Measurements from ENCODE around the gene PHGDH.

PHGDH gene

DNA sequence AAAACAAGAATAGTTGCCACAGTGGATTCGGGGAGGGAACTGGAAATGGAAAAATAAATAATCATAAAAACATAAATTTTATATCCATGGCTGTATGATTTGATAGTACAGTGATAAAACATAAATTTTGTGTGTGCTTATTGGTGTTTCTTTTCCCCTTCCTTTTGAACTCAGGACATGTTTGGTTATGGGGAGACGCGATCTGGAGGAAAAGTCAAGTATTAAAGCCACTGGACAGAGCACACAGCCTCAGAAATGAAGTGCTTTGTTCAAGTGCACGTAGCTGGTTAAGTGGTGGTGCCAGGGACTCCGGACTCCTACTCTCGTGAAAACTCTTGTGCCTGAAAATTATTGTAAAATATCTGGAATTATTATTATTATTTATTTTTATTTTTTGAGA lies 66.6 kb downstream of the PHGDH start:
- no peak for DNase-seq (ENCODE audit: low read depth)
- TF ChIP-seq, protein P1, sequence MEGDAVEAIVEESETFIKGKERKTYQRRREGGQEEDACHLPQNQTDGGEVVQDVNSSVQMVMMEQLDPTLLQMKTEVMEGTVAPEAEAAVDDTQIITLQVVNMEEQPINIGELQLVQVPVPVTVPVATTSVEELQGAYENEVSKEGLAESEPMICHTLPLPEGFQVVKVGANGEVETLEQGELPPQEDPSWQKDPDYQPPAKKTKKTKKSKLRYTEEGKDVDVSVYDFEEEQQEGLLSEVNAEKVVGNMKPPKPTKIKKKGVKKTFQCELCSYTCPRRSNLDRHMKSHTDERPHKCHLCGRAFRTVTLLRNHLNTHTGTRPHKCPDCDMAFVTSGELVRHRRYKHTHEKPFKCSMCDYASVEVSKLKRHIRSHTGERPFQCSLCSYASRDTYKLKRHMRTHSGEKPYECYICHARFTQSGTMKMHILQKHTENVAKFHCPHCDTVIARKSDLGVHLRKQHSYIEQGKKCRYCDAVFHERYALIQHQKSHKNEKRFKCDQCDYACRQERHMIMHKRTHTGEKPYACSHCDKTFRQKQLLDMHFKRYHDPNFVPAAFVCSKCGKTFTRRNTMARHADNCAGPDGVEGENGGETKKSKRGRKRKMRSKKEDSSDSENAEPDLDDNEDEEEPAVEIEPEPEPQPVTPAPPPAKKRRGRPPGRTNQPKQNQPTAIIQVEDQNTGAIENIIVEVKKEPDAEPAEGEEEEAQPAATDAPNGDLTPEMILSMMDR (IDR thresholded peaks at IDR 0.05; ENCODE audit: insufficient read depth, low read depth, low read length, missing control alignments), result no peak
- no peak overlapping the region for H3K4me3 ChIP-seq (ENCODE audit: low read depth, low read length)

DNA sequence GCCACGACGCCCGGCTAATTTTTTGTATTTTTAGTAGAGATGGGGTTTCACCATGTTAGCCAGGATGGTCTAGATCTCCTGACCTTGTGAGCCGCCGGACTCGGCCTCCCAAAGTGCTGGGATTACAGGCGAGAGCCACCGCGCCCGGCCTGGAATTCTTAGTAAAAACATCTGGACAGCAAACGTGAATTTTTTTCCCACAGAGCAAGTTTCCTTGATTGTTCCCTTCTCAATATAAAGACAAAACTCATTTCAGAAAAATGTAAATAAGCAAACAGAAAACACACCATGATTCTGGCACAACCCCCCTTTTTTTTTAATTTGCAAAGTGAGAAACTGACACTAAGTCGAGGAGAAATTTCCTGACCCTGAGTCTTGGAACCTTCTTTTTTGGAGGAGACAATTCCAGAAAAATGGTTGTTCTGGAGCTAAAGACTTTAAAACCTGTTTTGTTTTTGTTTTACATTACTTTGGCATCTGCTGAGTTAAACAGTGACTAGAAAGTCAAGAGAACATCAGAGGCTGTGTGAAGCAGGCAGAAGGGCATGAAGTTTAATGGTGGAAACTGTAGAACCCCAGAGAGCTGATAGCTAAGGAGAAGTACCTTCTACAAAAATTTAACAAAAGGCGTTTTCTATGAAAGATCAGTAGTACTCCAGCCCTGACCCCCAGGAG lies 67.3 kb downstream of the PHGDH start:
- no peak for DNase-seq (ENCODE audit: low read depth)
- TF ChIP-seq, protein P1 (IDR thresholded peaks at IDR 0.05; ENCODE audit: insufficient read depth, low read depth, low read length, missing control alignments), result no peak
- H3K4me3 ChIP-seq (ENCODE audit: low read depth, low read length), result no peak overlapping the region

DNA sequence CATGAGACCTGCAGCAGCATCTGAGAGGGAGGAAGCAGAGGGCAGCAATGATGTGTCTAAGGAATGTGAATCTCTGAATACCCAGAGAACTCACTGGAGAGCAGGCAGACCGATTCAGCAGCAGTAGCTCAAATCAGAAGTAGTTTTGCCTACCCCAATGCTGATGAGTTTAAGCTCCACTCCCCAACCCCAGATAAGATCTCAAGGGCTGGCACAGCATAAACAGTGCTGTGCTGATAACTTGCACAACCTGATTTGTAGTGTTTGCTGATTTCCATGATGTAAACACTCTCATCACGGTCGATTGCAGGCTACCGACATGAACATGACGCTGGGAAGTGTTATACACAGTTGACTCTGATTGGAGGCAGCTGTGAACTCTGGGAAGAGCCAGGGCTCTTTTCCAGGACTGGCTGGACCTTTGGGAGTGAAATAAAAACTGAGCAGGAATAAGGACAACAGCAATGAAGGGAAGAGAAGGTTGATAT lies 68.2 kb downstream of the PHGDH start:
- DNase-seq (ENCODE audit: low read depth), result no peak
- H3K4me3 ChIP-seq (ENCODE audit: low read depth, low read length), result no peak overlapping the region

DNA sequence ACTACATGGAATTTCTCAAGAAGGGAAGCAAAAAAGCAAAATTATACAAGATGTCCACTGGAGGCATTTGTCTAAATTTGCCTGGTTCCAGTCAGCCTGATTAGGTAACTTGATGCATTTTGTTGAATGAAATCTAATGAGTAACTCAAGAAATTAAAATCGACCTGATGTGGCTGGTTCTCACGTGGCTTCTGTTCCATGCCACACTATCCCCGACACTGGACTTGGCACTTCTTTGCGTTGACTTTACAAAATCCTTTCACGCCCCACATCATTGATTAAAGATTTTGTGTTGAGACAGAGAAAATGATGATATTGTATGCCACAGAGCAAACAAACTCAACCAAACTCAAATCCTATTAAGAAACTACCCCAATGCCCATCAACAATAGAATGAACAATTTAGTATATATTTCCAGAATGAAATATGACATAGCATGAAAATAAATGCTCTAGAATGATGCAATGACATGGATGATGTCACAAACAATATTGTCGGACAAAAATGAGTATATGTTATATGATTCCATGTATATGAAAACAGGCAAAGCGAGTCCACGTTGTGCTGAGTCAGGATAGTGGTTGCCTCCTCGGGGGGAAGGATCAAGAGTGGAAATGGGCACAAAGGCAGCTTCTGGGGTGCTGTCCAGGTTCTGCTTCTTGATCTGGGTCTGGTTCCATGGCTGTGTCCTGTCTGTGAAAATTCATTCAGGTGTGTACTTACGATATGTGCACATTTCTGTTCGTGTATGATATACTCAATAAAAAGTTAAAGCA lies 69.9 kb downstream of the PHGDH start:
- no peak overlapping the region for H3K4me3 ChIP-seq (ENCODE audit: low read depth, low read length)
- TF ChIP-seq, protein P1 (IDR thresholded peaks at IDR 0.05; ENCODE audit: insufficient read depth, low read depth, low read length, missing control alignments), result no peak
- DNase-seq (ENCODE audit: low read depth), result no peak

More for the DNA sequence above, 68.2 kb downstream of the PHGDH start:
- TF ChIP-seq, protein P1 (IDR thresholded peaks at IDR 0.05; ENCODE audit: insufficient read depth, low read depth, low read length, missing control alignments), result no peak

DNA sequence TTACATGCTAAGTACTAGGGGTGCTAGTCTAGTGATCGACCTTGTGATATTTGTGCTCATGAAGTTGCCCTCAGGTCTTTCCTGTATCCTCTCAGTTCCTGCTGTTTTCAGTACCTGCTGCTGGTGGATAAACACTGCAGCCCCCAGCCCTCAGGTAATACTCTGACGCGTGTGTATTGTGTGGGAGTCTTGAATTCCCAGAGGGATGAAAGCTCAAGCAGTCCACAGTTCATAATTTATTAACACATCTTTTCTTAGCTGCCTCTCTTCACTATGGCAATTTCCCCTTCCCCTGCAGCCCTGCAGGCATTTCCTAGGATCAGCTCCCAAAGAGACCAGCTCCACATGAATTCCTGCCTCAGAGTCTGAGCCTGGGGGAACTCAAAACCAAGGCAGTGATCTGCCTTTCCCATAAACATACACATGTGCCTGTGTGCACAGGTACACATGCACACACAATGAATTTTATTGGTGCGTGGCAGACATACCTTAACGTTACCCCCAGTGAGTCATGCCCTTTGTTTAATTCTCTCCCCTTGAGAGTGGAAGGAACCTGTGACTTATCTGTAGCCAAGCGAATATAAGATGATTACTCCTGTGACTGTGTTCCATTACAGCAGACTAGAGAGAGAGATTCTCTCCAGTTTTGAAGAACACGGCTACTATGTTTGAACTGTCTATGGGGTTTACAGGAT lies 71.0 kb downstream of the PHGDH start:
- DNase-seq (ENCODE audit: low read depth), result no peak
- TF ChIP-seq, protein P1 (IDR thresholded peaks at IDR 0.05; ENCODE audit: insufficient read depth, low read depth, low read length, missing control alignments), result no peak
- no peak overlapping the region for H3K4me3 ChIP-seq (ENCODE audit: low read depth, low read length)

DNA sequence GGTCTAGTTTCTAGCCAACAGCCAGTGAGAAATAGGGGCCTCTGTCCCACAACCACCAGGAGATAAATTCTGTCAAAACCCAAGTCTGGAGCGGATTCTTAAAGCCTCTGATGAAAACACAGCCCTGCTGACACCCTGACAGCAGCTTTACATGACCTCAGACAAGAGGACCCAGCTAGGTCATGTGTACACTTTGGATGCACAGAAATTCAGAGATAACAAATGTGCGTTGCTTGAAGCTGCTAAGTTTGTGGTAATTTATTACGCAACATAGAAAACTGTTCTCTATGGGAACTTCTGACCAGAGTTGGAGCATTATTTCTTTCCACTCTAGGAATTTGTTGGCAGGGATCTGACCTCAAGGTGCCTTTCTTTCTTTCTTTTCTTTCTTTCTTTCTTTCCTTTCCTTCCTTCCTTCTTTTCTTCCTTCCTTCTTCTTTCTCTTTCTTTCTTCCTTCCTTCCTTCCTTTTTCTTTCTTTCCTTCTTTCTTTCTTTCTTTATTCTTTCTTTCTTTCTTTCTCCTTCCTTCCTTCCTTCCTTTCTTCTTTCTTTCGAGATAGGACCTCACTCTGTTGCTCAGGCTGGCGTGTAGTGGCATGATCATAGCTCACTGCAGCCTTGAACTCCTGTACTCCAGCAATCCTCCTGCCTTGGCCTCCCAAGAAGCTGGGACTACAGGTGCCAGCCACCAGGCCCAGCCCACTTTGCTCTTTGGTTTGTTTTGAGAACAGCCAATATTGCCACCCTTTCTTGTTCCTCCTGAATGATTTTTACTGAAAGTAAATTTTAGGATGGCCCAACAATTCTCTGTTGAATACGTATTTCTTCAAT lies 71.8 kb downstream of the PHGDH start:
- TF ChIP-seq, protein P1 (IDR thresholded peaks at IDR 0.05; ENCODE audit: insufficient read depth, low read depth, low read length, missing control alignments), result no peak
- no peak for DNase-seq (ENCODE audit: low read depth)
- no peak overlapping the region for H3K4me3 ChIP-seq (ENCODE audit: low read depth, low read length)

Measured in GM12865 (cell line).